Adrenal gland (tissue), 12 donors: ENCODE results near the gene LAD1. TPM values are rescaled to one million over a fixed set of nuclear protein-coding genes. Genes with fewer than 3 reads are reported as not detected.

ENCODE experiments used
- DNase-seq, 7 donors: peaks; one replicate each; pipeline ENCODE4 v3.0.0-alpha.2; 2019 to 2020
- H3K27ac ChIP-seq, 5 donors: fragments of 200-600 bp; sonication (generic) in 4 of 5; 1 replicate in 3 of 5; 2 replicates in 2 of 5; pipeline versions ENCODE4 v1.5.1 to v1.8.0; 2016 to 2020; ENCODE audit warnings: mild to moderate bottlenecking in 1 of 5
- H3K27me3 ChIP-seq: fragments of 200-600 bp; 2 replicates; pipeline ENCODE4 v1.8.0; 2021
- H3K36me3 ChIP-seq, 2 donors: fragments of 200-600 bp; replicated peaks in 1 of 2; 1 replicate in 1 of 2; 2 replicates in 1 of 2; pipeline versions ENCODE4 v1.5.1 to v1.8.0; 2018 to 2022
- H3K4me1 ChIP-seq, 2 donors: fragments of 200-600 bp; replicated peaks in 1 of 2; 1 replicate in 1 of 2; 2 replicates in 1 of 2; pipeline versions ENCODE4 v1.5.1 to v1.8.0; 2018 to 2021
- H3K4me3 ChIP-seq, 4 donors: fragments of 200-600 bp; sonication (generic) in 3 of 4; one replicate each; pipeline ENCODE4 v1.5.1; 2016 to 2018
- H3K9me3 ChIP-seq, 3 donors: fragments of 200-600 bp; sonication (generic) in 1 of 3; replicated peaks in 1 of 3; 1 replicate in 2 of 3; 2 replicates in 1 of 3; pipeline versions ENCODE4 v1.5.1 to v1.8.0; 2016 to 2021
- CTCF ChIP-seq, 6 experiments: fragments of 450-650 bp in 4 of 6; fragments of 200-600 bp in 2 of 6; sonication (generic) in 1 of 6; IDR thresholded peaks; 1 replicate in 5 of 6; 2 replicates in 1 of 6; pipeline versions ENCODE4 v1.5.1 to v1.8.0; 2016 to 2021; ENCODE audit warnings: antibody characterized with exemption in 6 of 6, mild to moderate bottlenecking in 2 of 6, moderate library complexity in 1 of 6
- POLR2A ChIP-seq, 2 donors: fragments of 450-650 bp; IDR thresholded peaks; one replicate each; pipeline ENCODE4 v1.6.1; 2017; ENCODE audit warnings: antibody characterized with exemption in 2 of 2, mild to moderate bottlenecking in 2 of 2, moderate library complexity in 1 of 2
- WGBS, 4 donors: extraction: QIAGEN DNeasy Blood & Tissue Kit in 2 of 4; methylation state at CpG; one replicate each; pipeline versions ENCODE4 v1.1.5 to v1.1.7; 2013 to 2017; 5-methylcytosine and 5-hydroxymethylcytosine counted together
- intact Hi-C, 2 donors: fragments of 100-400 bp; cut with DNase I; formaldehyde crosslinking; loops; one replicate each; pipeline versions ENCODE4 v1.14.1 to v1.15.0; 2022 to 2023
- polyA plus RNA-seq, 3 donors: library from polyadenylated mRNA; stranded (reverse); fragments of 200-250 nt in 2 of 3; fragments of 350-450 nt in 1 of 3; fragmentation: Illumina TruSeq in 1 of 3; extraction: RNeasy Lipid Tissue Mini Kit (QIAGEN cat#74804) in 1 of 3; gene quantifications; one replicate each; pipeline ENCODE4 v1.2.3, GENCODE V29; 2013 to 2014
- total RNA-seq, 9 donors: library from RNA; depleted of rRNA in 4 of 9; stranded (reverse); fragments of >200 nt in 4 of 9; fragments of 120-200 nt in 1 of 9; fragmentation: NEBNext Ultra II Directional in 1 of 9; extraction: Animal tissue kit (Norgen Biotek cat#: 25700) in 1 of 9; gene quantifications; one replicate each; pipeline versions ENCODE4 v1.1.0 to v1.2.4, GENCODE V29; 2013 to 2023
- donor health status: healthy with polysubstance abuse.
- donor health status: Bipolar disorder and iron deficiency.
- donor health status: DM: yes; HTN: yes; CAD: no.
- donor health status: DM: no; HTN: no; CAD: no.
- donor health status: DM: no; HTN: no; CAD: no.
- donor health status: DM: yes; HTN: yes; CAD: no.

Gene LAD1
- total and polyA plus RNA-seq, 12 donors = 0.08 to 0.61 (median 0.17) TPM; not detected in 7

DNA sequence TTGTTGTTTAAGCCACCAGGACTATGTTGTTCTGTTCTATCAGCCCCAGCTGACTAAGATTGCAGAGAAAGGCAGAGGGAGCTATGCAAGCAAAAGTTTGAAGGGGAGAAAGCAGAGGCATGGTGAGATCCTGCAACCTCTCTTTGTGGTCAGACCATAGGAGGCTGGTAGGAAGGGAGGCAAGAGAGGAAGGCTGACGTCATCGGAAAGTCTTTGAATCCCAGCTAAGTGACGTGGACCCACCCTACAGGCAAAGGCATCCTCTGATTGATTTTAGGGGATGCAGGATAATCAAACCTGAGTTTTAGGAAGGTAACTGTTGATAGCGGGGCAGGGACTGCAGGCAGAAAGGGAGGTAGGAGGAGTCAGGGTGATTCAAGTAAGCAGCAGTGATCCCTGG is 45.7 kb upstream of the LAD1 start:
- Histone ChIP-seq H3K4me1 (no peaks in the 10 kb centered on the region), H3K9me3 (no peaks in the 10 kb centered on the region), H3K27ac (no peak overlapping the region), H3K27me3 (no peaks in the 10 kb centered on the region), H3K4me3 (no peak overlapping the region), H3K36me3 (no peaks in the 10 kb centered on the region)
- intact Hi-C loops = no loop called here
- no peak for DNase-seq
- TF ChIP-seq CTCF (IDR thresholded peaks at IDR 0.05) (no peak), POLR2A (IDR thresholded peaks at IDR 0.05) (no peak)
- WGBS, 4 donors = 80 to 91% (median 85%) methylated on average over 4 of the region's 4 CpGs

DNA sequence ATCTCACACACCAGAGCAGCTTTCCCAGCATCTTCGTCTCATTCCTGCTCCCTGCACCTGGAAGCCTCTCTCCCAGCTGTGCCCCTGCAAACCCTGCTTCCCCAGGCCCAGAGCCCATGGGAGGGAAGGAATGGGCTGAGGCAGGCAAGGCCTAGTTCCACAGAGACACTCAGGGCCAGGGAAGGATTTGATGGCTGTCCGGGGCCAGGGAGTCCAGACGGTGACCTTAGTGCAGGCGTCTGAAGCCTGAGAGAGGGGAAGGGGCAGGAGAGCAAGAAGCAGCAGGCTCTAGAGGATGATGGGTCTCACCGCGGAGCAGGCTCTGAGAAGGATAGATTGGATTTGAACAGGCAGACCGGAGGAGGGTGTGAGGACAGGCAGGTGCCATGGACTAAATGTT is 44.6 kb upstream of the LAD1 start:
- Histone ChIP-seq H3K9me3 (no peaks in the 10 kb centered on the region), H3K27me3 (no peaks in the 10 kb centered on the region), H3K27ac (no peak overlapping the region), H3K4me3 (no peak overlapping the region), H3K4me1 (no peaks in the 10 kb centered on the region), H3K36me3 (no peaks in the 10 kb centered on the region)
- DNase-seq = no peak
- WGBS, 4 donors = 88 to 95% (median 91%) methylated on average over 7 of the region's 7 CpGs
- TF ChIP-seq CTCF (IDR thresholded peaks at IDR 0.05) (no peak), POLR2A (IDR thresholded peaks at IDR 0.05) (no peak)
- intact Hi-C loops = no loop called here

DNA sequence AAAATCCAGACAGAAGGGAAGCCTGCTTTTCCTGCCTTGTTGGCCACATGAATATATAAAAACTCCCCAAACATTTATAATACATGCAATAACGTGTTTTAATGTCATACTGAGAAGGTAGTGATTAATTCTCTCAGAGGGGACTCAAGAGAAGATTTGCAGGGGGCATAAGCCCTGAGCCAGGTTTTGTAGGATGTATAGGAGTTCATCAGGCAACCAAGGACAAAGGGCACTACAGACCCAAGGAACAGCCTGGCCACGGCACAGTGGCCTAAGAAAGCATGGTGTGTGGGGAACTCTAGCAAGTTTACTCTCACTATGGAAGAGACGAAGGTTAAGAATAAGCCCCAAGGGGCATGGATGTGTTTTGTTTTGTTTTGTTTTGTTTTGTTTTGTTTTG is 37.8 kb upstream of the LAD1 start:
- TF ChIP-seq CTCF (IDR thresholded peaks at IDR 0.05) (no peak), POLR2A (IDR thresholded peaks at IDR 0.05) (no peak)
- intact Hi-C loops = loop anchor here in 1 of 2 donors (10.0 kb wide), 1 partner anchor 78 kb away; no protein-coding TSS in a partner anchor

DNA sequence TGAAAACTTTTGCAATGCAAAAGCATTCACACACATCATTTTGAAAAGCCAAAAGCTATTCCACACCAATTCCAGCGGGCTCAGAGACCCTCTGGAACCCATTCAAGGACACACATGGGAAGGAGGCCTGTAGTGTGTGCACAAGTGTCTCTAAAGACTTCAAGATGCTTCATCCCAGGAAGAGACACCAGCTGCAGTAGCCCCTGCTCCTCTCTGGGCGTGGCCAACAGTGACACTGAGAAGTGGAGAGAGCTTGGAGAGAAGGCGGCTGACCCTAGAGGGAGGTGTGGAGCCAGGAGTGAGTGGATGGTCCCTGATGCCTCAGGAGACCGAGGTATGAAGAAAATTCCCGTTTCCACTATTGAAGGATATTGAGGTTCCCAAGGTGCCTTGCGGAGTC is 37.3 kb upstream of the LAD1 start:
- Histone ChIP-seq H3K4me1 (no peaks in the 10 kb centered on the region), H3K36me3 (no peaks in the 10 kb centered on the region), H3K27me3 (no peaks in the 10 kb centered on the region), H3K9me3 (no peaks in the 10 kb centered on the region), H3K4me3 (no peak overlapping the region), H3K27ac (no peak overlapping the region)
- no peak for DNase-seq
- intact Hi-C loops = loop anchor here in 1 of 2 donors (10.0 kb wide), 1 partner anchor 78 kb away; no protein-coding TSS in a partner anchor
- WGBS, 4 donors = 58 to 65% (median 63%) methylated on average over 6 of the region's 6 CpGs
- no peak for TF ChIP-seq POLR2A (IDR thresholded peaks at IDR 0.05)
- TF ChIP-seq CTCF (IDR thresholded peaks at IDR 0.05) = no peak

More for the DNA sequence above, 37.8 kb upstream of the LAD1 start:
- no peaks in the 10 kb centered on the region for H3K9me3 ChIP-seq
- H3K27me3 ChIP-seq = no peaks in the 10 kb centered on the region
- H3K4me3 ChIP-seq = no peak overlapping the region
- 56 to 77% (median 63%) methylated on average over 3 of the region's 3 CpGs for WGBS, 4 donors
- no peaks in the 10 kb centered on the region for H3K36me3 ChIP-seq
- no peaks in the 10 kb centered on the region for H3K4me1 ChIP-seq
- H3K27ac ChIP-seq = no peak overlapping the region
- DNase-seq = no peak
